Smooth muscle cell (in vitro differentiated cells): Measurements from ENCODE around the gene PTPRT. TPM values are rescaled to one million over a fixed set of nuclear protein-coding genes. Genes with fewer than 3 reads are reported as not detected.

ENCODE experiments used
- DNase-seq: peaks from one replicate; lab custom pipeline; 2025; ENCODE audit not compliant: unreplicated experiment; lab: John Stamatoyannopoulos, UW
- H2AFZ ChIP-seq: fragments of 200-600 bp; sonication (generic); 2 replicates; pipeline ENCODE4 v1.6.0; 2016; ENCODE audit warnings: antibody characterized with exemption, low read depth, mild to moderate bottlenecking
- H3F3A ChIP-seq: fragments of 200-600 bp; sonication (generic); 2 replicates; pipeline ENCODE4 v1.6.0; 2017; ENCODE audit warnings: antibody characterized with exemption, low read depth
- H3K27ac ChIP-seq: fragments of 200-600 bp; sonication (generic); 2 replicates; pipeline ENCODE4 v1.5.1; 2016; ENCODE audit warnings: low read depth, mild to moderate bottlenecking
- H3K27me3 ChIP-seq: fragments of 200-600 bp; sonication (generic); 2 replicates; pipeline ENCODE4 v1.6.1; 2016; ENCODE audit warnings: low read depth, mild to moderate bottlenecking
- H3K36me3 ChIP-seq: fragments of 200-600 bp; sonication (generic); 2 replicates; pipeline ENCODE4 v1.5.1; 2016; ENCODE audit warnings: low read depth
- H3K4me1 ChIP-seq: fragments of 200-600 bp; sonication (generic); 2 replicates; pipeline ENCODE4 v1.5.1; 2016; ENCODE audit warnings: low read depth
- H3K4me2 ChIP-seq: fragments of 200-600 bp; sonication (generic); 2 replicates; pipeline ENCODE4 v1.6.0; 2016; ENCODE audit warnings: mild to moderate bottlenecking
- H3K4me3 ChIP-seq: fragments of 200-600 bp; sonication (generic); 2 replicates; pipeline ENCODE4 v1.5.1; 2016; ENCODE audit warnings: mild to moderate bottlenecking
- H3K79me2 ChIP-seq: fragments of 200-600 bp; sonication (generic); 2 replicates; pipeline ENCODE4 v1.6.0; 2016; ENCODE audit warnings: low read depth, mild to moderate bottlenecking
- H3K9ac ChIP-seq: fragments of 200-600 bp; sonication (generic); 2 replicates; pipeline ENCODE4 v1.6.0; 2016; ENCODE audit warnings: low read depth
- H3K9me3 ChIP-seq: fragments of 200-600 bp; sonication (generic); replicated peaks from 2 replicates; pipeline ENCODE4 v1.5.1; 2016; ENCODE audit warnings: low read depth
- H4K20me1 ChIP-seq: fragments of 200-600 bp; sonication (generic); 2 replicates; pipeline ENCODE4 v1.6.0; 2016; ENCODE audit warnings: low read depth
- WGBS: methylation state at CpG from one replicate; pipeline ENCODE4 v1.1.7; 2016; ENCODE audit warnings: low lambda C conversion rate; 5-methylcytosine and 5-hydroxymethylcytosine counted together
- polyA plus RNA-seq: library from polyadenylated mRNA; unstranded; fragments of >200 nt; fragmentation: Nextera tagmentation; extraction: Ambion mirVana; gene quantifications from 2 replicates; pipeline ENCODE4 v1.2.1, GENCODE V29; 2016
- total RNA-seq: library from RNA; depleted of rRNA; stranded (reverse); fragments of >200 nt; gene quantifications from 2 replicates; pipeline ENCODE4 v1.2.3, GENCODE V29; 2014
- TF ChIP-seq, protein P1 (sequence below): fragments of 200-600 bp; sonication (generic); IDR thresholded peaks from 2 replicates; pipeline ENCODE4 v1.5.1; 2017; ENCODE audit warnings: borderline replicate concordance, mild to moderate bottlenecking, antibody characterized with exemption; ENCODE audit not compliant: insufficient read depth, poor library complexity, severe bottlenecking

The PTPRT gene
- total and polyA plus RNA-seq, 2 experiments from 2014 or later: 0.99 to 2.1 TPM

DNA sequence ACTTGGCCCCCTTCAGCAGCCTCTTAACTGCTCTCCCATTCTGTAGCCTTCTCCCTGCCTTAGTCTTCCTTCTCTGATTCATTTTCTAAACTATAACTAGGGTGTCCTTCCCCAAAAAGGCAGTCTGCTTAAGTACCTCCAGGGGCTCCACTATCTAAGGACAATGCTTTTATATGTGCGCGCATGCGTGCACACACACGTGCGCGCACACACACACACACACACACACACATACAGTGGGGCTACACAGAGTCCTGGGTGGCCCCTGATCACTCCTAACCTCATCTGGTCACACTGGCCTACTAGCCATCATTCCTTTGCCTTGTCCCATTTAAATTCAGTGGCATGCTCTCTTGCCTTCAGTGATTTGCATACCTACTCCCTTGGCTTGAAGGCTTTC lies 917.2 kb downstream of the PTPRT start:
- Histone ChIP-seq H3K4me3 (no peak overlapping the region), H3K4me2 (no peak overlapping the region), H3K36me3 (no peaks in the 10 kb centered on the region), H3F3A (no peaks in the 10 kb centered on the region), H3K4me1 (peaks cover 14% of the 10 kb centered on the region), H3K79me2 (no peaks in the 10 kb centered on the region), H3K9ac (no peak overlapping the region), H3K27me3 (no peaks in the 10 kb centered on the region), H3K9me3 (no peaks in the 10 kb centered on the region), H3K27ac (no peak overlapping the region), H2AFZ (no peak overlapping the region), H4K20me1 (no peaks in the 10 kb centered on the region)
- no peak for DNase-seq
- WGBS: 95% methylated on average over 6 of the region's 6 CpGs
- TF ChIP-seq, protein P1, sequence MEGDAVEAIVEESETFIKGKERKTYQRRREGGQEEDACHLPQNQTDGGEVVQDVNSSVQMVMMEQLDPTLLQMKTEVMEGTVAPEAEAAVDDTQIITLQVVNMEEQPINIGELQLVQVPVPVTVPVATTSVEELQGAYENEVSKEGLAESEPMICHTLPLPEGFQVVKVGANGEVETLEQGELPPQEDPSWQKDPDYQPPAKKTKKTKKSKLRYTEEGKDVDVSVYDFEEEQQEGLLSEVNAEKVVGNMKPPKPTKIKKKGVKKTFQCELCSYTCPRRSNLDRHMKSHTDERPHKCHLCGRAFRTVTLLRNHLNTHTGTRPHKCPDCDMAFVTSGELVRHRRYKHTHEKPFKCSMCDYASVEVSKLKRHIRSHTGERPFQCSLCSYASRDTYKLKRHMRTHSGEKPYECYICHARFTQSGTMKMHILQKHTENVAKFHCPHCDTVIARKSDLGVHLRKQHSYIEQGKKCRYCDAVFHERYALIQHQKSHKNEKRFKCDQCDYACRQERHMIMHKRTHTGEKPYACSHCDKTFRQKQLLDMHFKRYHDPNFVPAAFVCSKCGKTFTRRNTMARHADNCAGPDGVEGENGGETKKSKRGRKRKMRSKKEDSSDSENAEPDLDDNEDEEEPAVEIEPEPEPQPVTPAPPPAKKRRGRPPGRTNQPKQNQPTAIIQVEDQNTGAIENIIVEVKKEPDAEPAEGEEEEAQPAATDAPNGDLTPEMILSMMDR: no peak

DNA sequence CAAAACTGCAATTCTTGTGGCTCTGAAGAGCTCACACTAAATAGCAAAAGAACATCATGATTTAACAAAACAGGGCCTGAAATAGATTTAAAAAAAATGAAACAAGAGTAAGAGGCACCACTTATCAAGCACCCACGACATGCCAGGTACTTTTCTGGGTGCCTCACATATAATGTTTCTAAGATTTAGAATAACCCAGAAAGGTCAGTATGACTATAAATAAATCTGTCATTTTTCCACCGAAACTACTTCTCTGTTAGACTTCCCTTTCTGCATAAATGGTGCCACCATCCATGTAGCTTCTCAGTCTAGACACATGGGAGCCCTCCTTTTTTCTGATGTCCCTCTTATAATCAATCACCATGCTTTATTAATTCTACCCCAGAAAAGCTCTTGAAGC lies 919.2 kb downstream of the PTPRT start:
- 80% methylated on average over 2 of the region's 2 CpGs for WGBS

DNA sequence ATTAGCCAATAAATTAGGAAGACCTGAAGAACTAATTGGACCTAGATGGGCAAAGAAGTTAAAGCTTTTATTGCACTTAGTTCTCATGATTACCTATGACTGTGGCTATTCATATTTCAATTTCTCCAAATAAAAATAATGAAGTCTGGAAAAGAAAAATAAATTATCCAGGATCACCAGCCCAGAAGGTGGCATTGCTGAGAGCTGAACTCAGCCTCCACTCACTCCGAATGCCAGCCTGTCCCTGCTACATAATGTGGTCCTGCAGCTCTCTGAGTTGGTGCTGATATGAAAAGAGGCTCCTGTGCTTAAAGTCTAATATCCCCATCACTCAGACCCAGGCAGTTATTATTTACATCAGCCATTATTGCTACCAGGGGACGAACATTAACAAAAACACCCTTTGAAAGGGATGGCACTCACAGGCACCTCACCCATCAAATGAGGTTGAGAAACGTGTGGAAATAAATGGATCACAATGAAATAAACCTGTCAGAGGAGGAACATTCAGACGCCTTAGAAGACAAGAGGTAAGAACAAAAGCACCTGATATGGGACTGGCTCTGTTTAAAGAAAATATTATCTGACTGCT lies 921.8 kb downstream of the PTPRT start:
- no peak for DNase-seq
- no peak overlapping the region for H2AFZ ChIP-seq
- no peaks in the 10 kb centered on the region for H3K27me3 ChIP-seq
- 83% methylated on average over 4 of the region's 4 CpGs for WGBS
- H3K36me3 ChIP-seq: no peaks in the 10 kb centered on the region
- no peak overlapping the region for H3K27ac ChIP-seq
- H3K4me2 ChIP-seq: no peak overlapping the region
- TF ChIP-seq, protein P1: no peak
- no peaks in the 10 kb centered on the region for H3K9me3 ChIP-seq
- H4K20me1 ChIP-seq: no peaks in the 10 kb centered on the region
- H3K79me2 ChIP-seq: no peaks in the 10 kb centered on the region
- no peaks in the 10 kb centered on the region for H3F3A ChIP-seq
- no peak overlapping the region for H3K4me3 ChIP-seq
- no peaks in the 10 kb centered on the region for H3K4me1 ChIP-seq
- H3K9ac ChIP-seq: no peak overlapping the region

More for the DNA sequence above, 919.2 kb downstream of the PTPRT start:
- Histone ChIP-seq H3K4me1 (peaks cover 9% of the 10 kb centered on the region), H3F3A (no peaks in the 10 kb centered on the region), H4K20me1 (no peaks in the 10 kb centered on the region), H3K27ac (no peak overlapping the region), H3K9me3 (no peaks in the 10 kb centered on the region), H3K4me3 (no peak overlapping the region), H3K9ac (no peak overlapping the region), H2AFZ (no peak overlapping the region), H3K27me3 (no peaks in the 10 kb centered on the region), H3K79me2 (no peaks in the 10 kb centered on the region), H3K4me2 (no peak overlapping the region), H3K36me3 (no peaks in the 10 kb centered on the region)
- DNase-seq: no peak
- TF ChIP-seq, protein P1: no peak

DNA sequence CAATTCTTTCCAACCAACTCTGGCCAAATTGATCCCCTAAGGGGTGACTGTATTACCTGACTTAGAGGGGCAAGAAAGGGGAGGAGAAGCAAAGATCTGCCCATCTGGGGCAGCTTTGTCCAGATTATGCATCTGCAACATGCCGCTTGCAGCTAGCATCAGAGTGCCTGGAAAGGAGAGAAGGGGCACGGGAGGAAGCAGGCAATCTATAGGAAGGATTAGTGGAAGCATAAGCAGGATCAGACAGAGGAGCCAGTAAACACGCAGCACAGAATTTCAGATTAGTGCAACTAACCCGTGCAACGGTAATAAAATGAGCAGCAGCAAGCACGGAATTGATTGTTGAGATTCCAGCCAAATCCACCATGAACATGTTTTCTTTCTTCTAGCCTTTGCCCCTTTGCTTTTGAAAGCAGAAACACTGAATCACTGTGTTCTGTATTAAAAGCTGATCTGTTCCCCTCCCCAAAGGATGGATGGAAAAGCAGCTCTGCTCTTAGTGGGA lies 927.9 kb downstream of the PTPRT start:
- H3K36me3 ChIP-seq: no peaks in the 10 kb centered on the region
- TF ChIP-seq, protein P1: no peak
- H3K79me2 ChIP-seq: no peaks in the 10 kb centered on the region
- no peak overlapping the region for H2AFZ ChIP-seq
- no peak overlapping the region for H3K9ac ChIP-seq
- H3K4me2 ChIP-seq: peak overlapping the region; percentile 59
- WGBS: 28% methylated on average over 6 of the region's 6 CpGs
- peak overlapping the region; percentile 77 for H3K27ac ChIP-seq
- no peak for DNase-seq
- no peaks in the 10 kb centered on the region for H3K27me3 ChIP-seq
- H3K4me3 ChIP-seq: no peak overlapping the region
- peaks cover 5% of the 10 kb centered on the region for H3K4me1 ChIP-seq
- H3F3A ChIP-seq: no peaks in the 10 kb centered on the region
- no peaks in the 10 kb centered on the region for H4K20me1 ChIP-seq
- H3K9me3 ChIP-seq: no peaks in the 10 kb centered on the region
